Activated gamma-delta T cell treated with Interleukin-2 at 50 U/mL for 16 hours (primary cell): ENCODE data around the gene RRP7A.
"Not testable (repeated sequence)": the region's sequence is repeated elsewhere in the genome, so short reads cannot be mapped to it uniquely, and the experiment has no call there.

ENCODE experiments used
- DNase-seq: peaks from one replicate; pipeline ENCODE4 v3.0.0-alpha.2; 2020

Gene RRP7A

GRCh38 chr22:42493393-42493792, 26.2 kb downstream of the RRP7A start:
- DNase-seq = no peak

- DNase-seq = no peak
Observed at GRCh38 chr22:42492323-42492690, 27.3 kb downstream of the RRP7A start.

- no peak for DNase-seq
Observed at GRCh38 chr22:42490243-42490832, 29.3 kb downstream of the RRP7A start.

GRCh38 chr22:42489000-42489399, 30.6 kb downstream of the RRP7A start:
- no peak for DNase-seq

GRCh38 chr22:42484506-42484905, 35.1 kb downstream of the RRP7A start:
- no peak for DNase-seq

- not testable (repeated sequence) for DNase-seq
Observed at GRCh38 chr22:42483610-42484223, 35.9 kb downstream of the RRP7A start.

- DNase-seq = no peak
Observed at GRCh38 chr22:42475122-42475521, 44.5 kb downstream of the RRP7A start.

- no peak for DNase-seq
Observed at GRCh38 chr22:42473484-42474193, 46.0 kb downstream of the RRP7A start.

- no peak for DNase-seq
Observed at GRCh38 chr22:42472671-42473070, 46.9 kb downstream of the RRP7A start.

GRCh38 chr22:42471441-42471840, 48.2 kb downstream of the RRP7A start:
- no peak for DNase-seq

- DNase-seq = no peak
Observed at GRCh38 chr22:42470366-42471082, 49.1 kb downstream of the RRP7A start.

GRCh38 chr22:42468841-42469240, 50.8 kb downstream of the RRP7A start:
- no peak for DNase-seq

- no peak for DNase-seq
Observed at GRCh38 chr22:42462016-42462415, 57.6 kb downstream of the RRP7A start.

GRCh38 chr22:42461511-42461910, 58.1 kb downstream of the RRP7A start:
- no peak for DNase-seq
